HEK293 (cell line): ENCODE data around the gene TPST1.

Experiments used
- EGR2 ChIP-seq: fragments of 450-650 bp; formaldehyde crosslinking; IDR thresholded peaks from 2 replicates; pipeline ENCODE4 v1.5.1; 2016; ENCODE audit warnings: low read depth, missing biosample characterization, missing genetic modification characterization
- HOXC10 ChIP-seq: sonication (generic); formaldehyde crosslinking; IDR thresholded peaks from 2 replicates; pipeline ENCODE4 v1.8.1; 2023; ENCODE audit warnings: mild to moderate bottlenecking, missing genetic modification reagents
- PRDM10 ChIP-seq: fragments of 450-650 bp; formaldehyde crosslinking; IDR thresholded peaks from 2 replicates; pipeline ENCODE4 v1.5.1; 2016; ENCODE audit warnings: missing biosample characterization, missing genetic modification characterization
- TCF7L2 ChIP-seq: IDR thresholded peaks from 2 replicates; pipeline ENCODE4 v1.6.1; 2011; ENCODE audit warnings: low read depth, mild to moderate bottlenecking, inconsistent platforms, low read length, moderate library complexity, borderline replicate concordance
- WT1 ChIP-seq: fragments of 450-650 bp; formaldehyde crosslinking; IDR thresholded peaks from 2 replicates; pipeline ENCODE4 v1.5.1; 2016; ENCODE audit warnings: missing biosample characterization, missing genetic modification characterization
- ZBTB8A ChIP-seq: fragments of 450-650 bp; formaldehyde crosslinking; IDR thresholded peaks from 2 replicates; pipeline ENCODE4 v1.5.1; 2016; ENCODE audit warnings: missing biosample characterization, missing genetic modification characterization
- ZFP41 ChIP-seq: fragments of 450-650 bp; formaldehyde crosslinking; IDR thresholded peaks from 2 replicates; pipeline ENCODE4 v1.5.1; 2016; ENCODE audit warnings: missing biosample characterization, missing genetic modification characterization, borderline replicate concordance
- ZNF133 ChIP-seq: fragments of 450-650 bp; formaldehyde crosslinking; IDR thresholded peaks from 2 replicates; pipeline ENCODE4 v1.5.1; 2016; ENCODE audit warnings: missing biosample characterization, missing genetic modification characterization
- ZNF169 ChIP-seq: fragments of 450-650 bp; formaldehyde crosslinking; IDR thresholded peaks from 2 replicates; pipeline ENCODE4 v1.5.1; 2016; ENCODE audit warnings: missing biosample characterization, missing genetic modification characterization
- ZNF174 ChIP-seq: fragments of 450-650 bp; formaldehyde crosslinking; IDR thresholded peaks from 2 replicates; pipeline ENCODE4 v1.5.0; 2017; ENCODE audit warnings: missing biosample characterization, mild to moderate bottlenecking, missing genetic modification characterization
- ZNF175 ChIP-seq: fragments of 450-650 bp; formaldehyde crosslinking; IDR thresholded peaks from 2 replicates; pipeline ENCODE4 v1.5.1; 2016; ENCODE audit warnings: missing biosample characterization, missing genetic modification characterization
- ZNF23 ChIP-seq: fragments of 450-650 bp; formaldehyde crosslinking; IDR thresholded peaks from 2 replicates; pipeline ENCODE4 v1.5.1; 2016; ENCODE audit warnings: missing biosample characterization, missing genetic modification characterization, borderline replicate concordance
- ZNF280D ChIP-seq: fragments of 450-650 bp; formaldehyde crosslinking; IDR thresholded peaks from 2 replicates; pipeline ENCODE4 v1.5.1; 2016; ENCODE audit warnings: missing biosample characterization, missing genetic modification characterization
- ZNF292 ChIP-seq: fragments of 450-650 bp; formaldehyde crosslinking; IDR thresholded peaks from 2 replicates; pipeline ENCODE4 v1.5.1; 2016; ENCODE audit warnings: low read depth, missing biosample characterization, missing genetic modification characterization, borderline replicate concordance
- ZNF416 ChIP-seq: fragments of 450-650 bp; formaldehyde crosslinking; IDR thresholded peaks from 2 replicates; pipeline ENCODE4 v1.5.1; 2016; ENCODE audit warnings: missing biosample characterization, missing genetic modification characterization
- ZNF426 ChIP-seq: fragments of 450-650 bp; formaldehyde crosslinking; IDR thresholded peaks from 2 replicates; pipeline ENCODE4 v1.5.1; 2017; ENCODE audit warnings: missing biosample characterization, missing genetic modification characterization, mild to moderate bottlenecking, inconsistent platforms, moderate library complexity
- ZNF521 ChIP-seq: fragments of 450-650 bp; formaldehyde crosslinking; IDR thresholded peaks from 2 replicates; pipeline ENCODE4 v1.5.1; 2017; ENCODE audit warnings: missing biosample characterization, mild to moderate bottlenecking, missing genetic modification characterization
- ZNF548 ChIP-seq: fragments of 450-650 bp; formaldehyde crosslinking; IDR thresholded peaks from 2 replicates; pipeline ENCODE4 v1.5.1; 2016; ENCODE audit warnings: missing biosample characterization, missing genetic modification characterization
- ZNF558 ChIP-seq: fragments of 450-650 bp; formaldehyde crosslinking; IDR thresholded peaks from 2 replicates; pipeline ENCODE4 v1.5.1; 2016; ENCODE audit warnings: missing biosample characterization, missing genetic modification characterization
- ZNF560 ChIP-seq: fragments of 450-650 bp; formaldehyde crosslinking; IDR thresholded peaks from 2 replicates; pipeline ENCODE4 v1.5.1; 2017; ENCODE audit warnings: missing biosample characterization, missing genetic modification characterization, borderline replicate concordance
- ZNF561 ChIP-seq: fragments of 450-650 bp; IDR thresholded peaks from 2 replicates; pipeline ENCODE4 v1.5.1; 2018; ENCODE audit warnings: missing biosample characterization, missing genetic modification characterization, borderline replicate concordance
- ZNF571 ChIP-seq: fragments of 450-650 bp; formaldehyde crosslinking; IDR thresholded peaks from 2 replicates; pipeline ENCODE4 v1.5.0; 2017; ENCODE audit warnings: missing biosample characterization, missing genetic modification characterization
- ZNF660 ChIP-seq: fragments of 450-650 bp; IDR thresholded peaks from 2 replicates; pipeline ENCODE4 v1.5.1; 2018; ENCODE audit warnings: missing biosample characterization, mild to moderate bottlenecking, missing genetic modification characterization
- ZNF677 ChIP-seq: fragments of 450-650 bp; IDR thresholded peaks from 2 replicates; pipeline ENCODE4 v1.5.0; 2018; ENCODE audit warnings: missing biosample characterization, mild to moderate bottlenecking, missing genetic modification characterization, moderate library complexity
- ZNF704 ChIP-seq: fragments of 450-650 bp; formaldehyde crosslinking; IDR thresholded peaks from 2 replicates; pipeline ENCODE4 v1.5.1; 2016; ENCODE audit warnings: missing biosample characterization, missing genetic modification characterization
- ZSCAN23 ChIP-seq: fragments of 450-650 bp; formaldehyde crosslinking; IDR thresholded peaks from 2 replicates; pipeline ENCODE4 v1.5.1; 2016; ENCODE audit warnings: missing biosample characterization, missing genetic modification characterization
- TF ChIP-seq, protein P1 (sequence below): fragments of 450-650 bp; formaldehyde crosslinking; IDR thresholded peaks from 2 replicates; pipeline ENCODE4 v1.5.1; 2016; ENCODE audit warnings: missing biosample characterization, missing genetic modification characterization
- TF ChIP-seq, protein P2 (sequence below): fragments of 450-650 bp; formaldehyde crosslinking; IDR thresholded peaks from 2 replicates; pipeline ENCODE4 v1.5.1; 2017; ENCODE audit warnings: missing biosample characterization, missing genetic modification characterization
- TF ChIP-seq, protein P3 (sequence below): fragments of 450-650 bp; formaldehyde crosslinking; IDR thresholded peaks from 2 replicates; pipeline ENCODE4 v1.5.1; 2016; ENCODE audit warnings: missing biosample characterization, missing genetic modification characterization

Gene TPST1

DNA sequence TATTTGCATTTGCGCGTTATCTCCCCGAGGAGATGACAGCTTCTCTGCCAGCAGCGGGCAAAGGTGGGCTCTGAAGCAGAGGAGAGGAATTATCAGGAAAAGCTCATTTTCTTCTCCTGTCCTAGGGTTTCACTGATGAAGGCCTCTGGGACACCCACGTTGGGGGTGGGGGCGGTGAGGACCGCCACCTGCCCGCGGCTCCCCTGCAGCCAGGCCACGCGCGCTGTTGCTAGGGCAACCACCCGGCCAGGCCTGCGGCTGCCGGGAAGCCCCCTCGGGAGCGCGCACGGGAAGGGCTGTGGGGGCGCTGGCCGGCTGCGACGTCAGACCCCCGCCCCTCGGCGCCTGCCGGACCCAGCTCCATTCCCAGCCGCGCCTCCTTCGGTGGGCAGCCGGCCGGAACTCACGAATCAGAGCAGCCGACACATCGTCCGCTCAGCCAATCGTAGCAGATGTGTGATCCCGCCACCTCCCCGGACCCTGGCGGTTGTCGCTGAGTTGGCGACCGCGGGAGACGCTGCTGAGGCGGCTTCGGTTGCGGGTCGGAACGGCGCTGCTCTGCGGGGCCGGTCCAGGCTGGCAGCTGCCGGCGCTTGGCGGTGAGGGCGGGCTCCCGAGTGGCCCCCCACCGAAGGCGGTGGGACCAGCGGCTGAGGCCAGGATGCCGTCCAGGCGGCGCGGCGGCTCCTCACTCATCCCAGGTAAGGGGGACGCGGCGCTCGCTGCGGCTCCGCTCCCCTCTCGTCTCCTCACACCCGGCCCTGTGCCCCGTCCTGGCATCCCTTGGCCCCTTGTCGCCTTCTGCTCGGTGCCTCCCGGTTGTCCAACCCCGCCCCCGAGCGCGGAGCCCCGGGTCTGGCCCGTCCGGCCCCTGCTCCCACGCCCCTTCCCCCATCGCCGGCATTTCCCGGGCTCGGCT is at the start of gene TPST1 (continued):
- TF ChIP-seq, protein P1, sequence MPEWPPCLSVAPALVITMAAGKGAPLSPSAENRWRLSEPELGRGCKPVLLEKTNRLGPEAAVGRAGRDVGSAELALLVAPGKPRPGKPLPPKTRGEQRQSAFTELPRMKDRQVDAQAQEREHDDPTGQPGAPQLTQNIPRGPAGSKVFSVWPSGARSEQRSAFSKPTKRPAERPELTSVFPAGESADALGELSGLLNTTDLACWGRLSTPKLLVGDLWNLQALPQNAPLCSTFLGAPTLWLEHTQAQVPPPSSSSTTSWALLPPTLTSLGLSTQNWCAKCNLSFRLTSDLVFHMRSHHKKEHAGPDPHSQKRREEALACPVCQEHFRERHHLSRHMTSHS = no peak
- no peak for TF ChIP-seq ZNF561
- no peak for TF ChIP-seq ZNF175 (tag by site-specific recombination)
- TF ChIP-seq, protein P2, sequence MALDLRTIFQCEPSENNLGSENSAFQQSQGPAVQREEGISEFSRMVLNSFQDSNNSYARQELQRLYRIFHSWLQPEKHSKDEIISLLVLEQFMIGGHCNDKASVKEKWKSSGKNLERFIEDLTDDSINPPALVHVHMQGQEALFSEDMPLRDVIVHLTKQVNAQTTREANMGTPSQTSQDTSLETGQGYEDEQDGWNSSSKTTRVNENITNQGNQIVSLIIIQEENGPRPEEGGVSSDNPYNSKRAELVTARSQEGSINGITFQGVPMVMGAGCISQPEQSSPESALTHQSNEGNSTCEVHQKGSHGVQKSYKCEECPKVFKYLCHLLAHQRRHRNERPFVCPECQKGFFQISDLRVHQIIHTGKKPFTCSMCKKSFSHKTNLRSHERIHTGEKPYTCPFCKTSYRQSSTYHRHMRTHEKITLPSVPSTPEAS (tag by site-specific recombination) = no peak
- no peak for TF ChIP-seq TCF7L2
- TF ChIP-seq ZNF280D (tag by site-specific recombination) = no peak
- no peak for TF ChIP-seq ZNF292
- TF ChIP-seq ZNF133 (tag by site-specific recombination) = no peak
- no peak for TF ChIP-seq ZNF560 (tag by site-specific recombination)
- TF ChIP-seq ZBTB8A (tag by site-specific recombination) = peak; percentile 37; the same call in 1 of the 2 replicates
- TF ChIP-seq ZNF558 (tag by site-specific recombination) = no peak
- TF ChIP-seq ZNF677 = no peak
- TF ChIP-seq ZNF660 (tag by site-specific recombination) = peak; percentile 63; the same call in 1 of the 2 replicates
- TF ChIP-seq ZNF704 (tag by site-specific recombination) = no peak
- no peak for TF ChIP-seq ZNF521
- TF ChIP-seq ZNF169 (tag by site-specific recombination) = no peak
- TF ChIP-seq, protein P3, sequence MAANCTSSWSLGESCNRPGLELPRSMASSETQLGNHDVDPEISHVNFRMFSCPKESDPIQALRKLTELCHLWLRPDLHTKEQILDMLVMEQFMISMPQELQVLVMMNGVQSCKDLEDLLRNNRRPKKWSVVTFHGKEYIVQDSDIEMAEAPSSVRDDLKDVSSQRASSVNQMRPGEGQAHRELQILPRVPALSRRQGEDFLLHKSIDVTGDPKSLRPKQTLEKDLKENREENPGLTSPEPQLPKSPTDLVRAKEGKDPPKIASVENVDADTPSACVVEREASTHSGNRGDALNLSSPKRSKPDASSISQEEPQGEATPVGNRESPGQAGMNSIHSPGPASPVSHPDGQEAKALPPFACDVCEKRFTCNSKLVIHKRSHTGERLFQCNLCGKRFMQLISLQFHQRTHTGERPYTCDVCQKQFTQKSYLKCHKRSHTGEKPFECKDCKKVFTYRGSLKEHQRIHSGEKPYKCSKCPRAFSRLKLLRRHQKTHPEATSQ = no peak
- TF ChIP-seq ZNF174 (tag by site-specific recombination) = no peak
- TF ChIP-seq HOXC10 (CRISPR knock-in tag) = no peak
- peak; percentile 38 for TF ChIP-seq EGR2 (tag by site-specific recombination)
- no peak for TF ChIP-seq ZNF23 (tag by site-specific recombination)
- TF ChIP-seq ZNF548 (tag by site-specific recombination) = no peak
- no peak for TF ChIP-seq ZNF571
- no peak for TF ChIP-seq ZSCAN23 (tag by site-specific recombination)
- no peak for TF ChIP-seq WT1
- no peak for TF ChIP-seq ZNF416 (tag by site-specific recombination)
- TF ChIP-seq PRDM10 (tag by site-specific recombination) = peak; percentile 63
- TF ChIP-seq ZFP41 (tag by site-specific recombination) = no peak
- TF ChIP-seq ZNF426 (tag by site-specific recombination) = no peak
